Lung (tissue), 12 donors: ENCODE measurements around the gene SIGLEC8. TPM values are rescaled to one million over a fixed set of nuclear protein-coding genes. Genes with fewer than 3 reads are reported as not detected.

Experiments
- ATAC-seq: fragments of 200-7000 bp; cut with Tn5 transposase; one replicate; pipeline ENCODE4 v1.9.1; 2020; ENCODE audit warnings: moderate number of reproducible peaks; ENCODE audit not compliant: insufficient read depth, low FRiP score
- DNase-seq, 3 donors: peaks; one replicate each; pipeline ENCODE4 v3.0.0-alpha.2; 2013 to 2017
- H3K27ac ChIP-seq, 2 donors: one replicate each; pipeline ENCODE4 v1.5.1; 2013; ENCODE audit warnings: mild to moderate bottlenecking in 2 of 2, moderate library complexity in 2 of 2, control low read depth in 1 of 2, inconsistent platforms in 1 of 2, low read depth in 1 of 2, low read length in 1 of 2
- H3K27me3 ChIP-seq, 3 donors: one replicate each; pipeline ENCODE4 v1.5.1; 2013; ENCODE audit warnings: low read length in 2 of 3; ENCODE audit not compliant: control insufficient read depth in 3 of 3, insufficient read depth in 3 of 3
- H3K36me3 ChIP-seq, 4 donors: one replicate each; pipeline ENCODE4 v1.5.1; 2013; ENCODE audit warnings: low read length in 4 of 4, mild to moderate bottlenecking in 1 of 4, moderate library complexity in 1 of 4; ENCODE audit not compliant: control insufficient read depth in 4 of 4, insufficient read depth in 4 of 4
- H3K4me1 ChIP-seq, 5 donors: one replicate each; pipeline ENCODE4 v1.5.1; 2013; ENCODE audit warnings: low read length in 5 of 5, mild to moderate bottlenecking in 2 of 5, moderate library complexity in 1 of 5; ENCODE audit not compliant: control insufficient read depth in 5 of 5, insufficient read depth in 5 of 5
- H3K4me3 ChIP-seq: one replicate; pipeline ENCODE4 v1.5.1; 2013; ENCODE audit warnings: mild to moderate bottlenecking, control low read depth, moderate library complexity
- H3K9ac ChIP-seq, 2 donors: one replicate each; pipeline ENCODE4 v1.5.1; 2013; ENCODE audit warnings: low read length in 2 of 2, control low read depth in 1 of 2; ENCODE audit not compliant: insufficient read depth in 1 of 2
- H3K9me3 ChIP-seq, 4 donors: one replicate each; pipeline ENCODE4 v1.5.1; 2013; ENCODE audit warnings: low read length in 3 of 4, mild to moderate bottlenecking in 1 of 4, moderate library complexity in 1 of 4; ENCODE audit not compliant: control insufficient read depth in 4 of 4, insufficient read depth in 3 of 4
- WGBS, 2 donors: extraction: QIAGEN DNeasy Blood & Tissue Kit; methylation state at CpG; one replicate each; pipeline ENCODE4 v1.1.7; 2013; 5-methylcytosine and 5-hydroxymethylcytosine counted together
- polyA plus RNA-seq, 2 donors: library from polyadenylated mRNA; stranded (reverse); fragments of 200-250 nt; gene quantifications; one replicate each; pipeline ENCODE4 v1.2.1, GENCODE V29; 2013
- total RNA-seq, 2 donors: library from RNA; depleted of rRNA in 1 of 2; stranded (reverse); fragments of >200 nt in 1 of 2; gene quantifications; one replicate each; pipeline ENCODE4 v1.2.1, GENCODE V29; 2014 to 2021
- TF ChIP-seq, protein P1 (sequence below): IDR thresholded peaks from 2 replicates; pipeline ENCODE4 v1.5.1; 2012; ENCODE audit warnings: mild to moderate bottlenecking; ENCODE audit errors: control extremely low read depth, extremely low read depth
- donor health status: control.
- donor health status: control.
- donor health status: Bipolar disorder and iron deficiency.
- donor health status: healthy.
- donor health status: DM: yes; HTN: yes; CAD: no.

Gene SIGLEC8
- total and polyA plus RNA-seq, 4 donors = 0.22 to 0.77 (median 0.31) TPM

DNA sequence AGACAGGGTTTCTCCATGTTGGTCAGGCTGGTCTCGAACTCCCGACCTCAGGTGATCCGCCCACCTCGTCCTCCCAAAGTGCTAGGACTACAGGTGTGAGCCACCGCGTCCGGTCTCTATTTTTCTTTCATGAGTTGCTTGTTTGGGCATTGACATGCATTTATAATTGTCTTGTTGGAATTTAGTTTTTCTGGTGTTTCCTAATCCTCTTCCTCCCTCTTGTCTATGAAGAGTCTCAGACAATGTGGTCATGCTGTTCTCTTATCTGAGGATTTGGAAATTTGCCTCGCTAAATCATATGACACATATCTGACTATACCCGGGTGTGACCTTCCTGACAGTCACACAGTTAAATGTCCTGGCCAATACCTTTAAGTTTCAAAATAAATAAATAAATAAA lies 12.7 kb upstream of the SIGLEC8 start:
- H3K27ac ChIP-seq = no peak overlapping the region
- no peak overlapping the region for H3K9ac ChIP-seq
- H3K27me3 ChIP-seq = peaks cover 0 to 2% (median 0%) of the 10 kb centered on the region in 3 donors
- no peaks in the 10 kb centered on the region for H3K36me3 ChIP-seq
- DNase-seq (no peak), ATAC-seq (no peak)
- H3K9me3 ChIP-seq = no peaks in the 10 kb centered on the region
- no peak overlapping the region for H3K4me3 ChIP-seq
- 75 to 76% methylated on average over 9 of the region's 9 CpGs for WGBS, 2 donors
- no peaks in the 10 kb centered on the region for H3K4me1 ChIP-seq
- TF ChIP-seq, protein P1, sequence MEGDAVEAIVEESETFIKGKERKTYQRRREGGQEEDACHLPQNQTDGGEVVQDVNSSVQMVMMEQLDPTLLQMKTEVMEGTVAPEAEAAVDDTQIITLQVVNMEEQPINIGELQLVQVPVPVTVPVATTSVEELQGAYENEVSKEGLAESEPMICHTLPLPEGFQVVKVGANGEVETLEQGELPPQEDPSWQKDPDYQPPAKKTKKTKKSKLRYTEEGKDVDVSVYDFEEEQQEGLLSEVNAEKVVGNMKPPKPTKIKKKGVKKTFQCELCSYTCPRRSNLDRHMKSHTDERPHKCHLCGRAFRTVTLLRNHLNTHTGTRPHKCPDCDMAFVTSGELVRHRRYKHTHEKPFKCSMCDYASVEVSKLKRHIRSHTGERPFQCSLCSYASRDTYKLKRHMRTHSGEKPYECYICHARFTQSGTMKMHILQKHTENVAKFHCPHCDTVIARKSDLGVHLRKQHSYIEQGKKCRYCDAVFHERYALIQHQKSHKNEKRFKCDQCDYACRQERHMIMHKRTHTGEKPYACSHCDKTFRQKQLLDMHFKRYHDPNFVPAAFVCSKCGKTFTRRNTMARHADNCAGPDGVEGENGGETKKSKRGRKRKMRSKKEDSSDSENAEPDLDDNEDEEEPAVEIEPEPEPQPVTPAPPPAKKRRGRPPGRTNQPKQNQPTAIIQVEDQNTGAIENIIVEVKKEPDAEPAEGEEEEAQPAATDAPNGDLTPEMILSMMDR = no peak

DNA sequence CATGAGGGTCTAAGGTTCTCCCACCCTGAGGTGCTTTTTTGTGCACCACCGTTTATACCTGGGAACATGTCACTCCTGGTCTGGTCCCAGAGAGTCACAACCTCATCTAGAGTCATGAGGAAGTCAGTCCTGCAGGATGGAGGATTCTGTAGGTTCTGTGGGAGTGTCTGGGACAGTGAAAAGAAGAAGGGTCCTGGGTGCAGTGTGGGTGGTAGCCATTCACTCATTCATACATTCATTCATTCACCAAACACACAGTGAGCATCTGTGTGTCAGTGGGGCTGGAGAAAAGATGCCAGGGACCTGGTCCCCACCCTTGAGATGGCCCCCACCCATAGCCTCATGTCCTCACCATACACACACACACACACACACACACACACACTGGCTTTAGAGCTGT lies 11.4 kb upstream of the SIGLEC8 start:
- H3K36me3 ChIP-seq = no peaks in the 10 kb centered on the region
- no peak for DNase-seq
- H3K27ac ChIP-seq = no peak overlapping the region
- WGBS, 2 donors = 68 to 79% methylated on average over 1 of the region's 1 CpG
- no peaks in the 10 kb centered on the region for H3K9me3 ChIP-seq
- H3K27me3 ChIP-seq = peaks cover 0 to 7% (median 0%) of the 10 kb centered on the region in 3 donors
- ATAC-seq = no peak
- no peak overlapping the region for H3K9ac ChIP-seq
- no peaks in the 10 kb centered on the region for H3K4me1 ChIP-seq
- TF ChIP-seq, protein P1 = no peak
- H3K4me3 ChIP-seq = no peak overlapping the region

DNA sequence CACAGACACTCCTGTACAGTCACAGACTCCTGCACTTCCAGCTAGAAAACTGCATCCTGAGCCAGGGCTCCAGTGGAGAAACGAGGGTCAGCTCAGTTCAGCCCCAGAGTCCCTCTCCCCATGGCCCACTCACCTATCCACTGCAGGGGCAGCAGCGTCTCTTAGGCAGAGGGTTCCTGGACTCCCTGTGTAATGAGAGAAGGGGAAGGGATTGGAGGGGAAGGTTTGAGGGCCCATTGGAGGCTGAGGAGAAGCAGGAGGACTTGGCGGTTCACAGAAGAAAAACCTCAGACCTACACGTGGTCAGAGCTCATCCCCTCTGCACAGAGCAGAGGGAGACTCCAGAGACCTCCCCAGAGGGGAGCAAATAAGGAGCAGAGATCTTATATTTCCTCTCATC lies 10.9 kb upstream of the SIGLEC8 start:
- Histone ChIP-seq H3K9me3 (no peaks in the 10 kb centered on the region), H3K36me3 (no peaks in the 10 kb centered on the region), H3K9ac (no peak overlapping the region), H3K4me1 (no peaks in the 10 kb centered on the region), H3K27ac (no peak overlapping the region), H3K27me3 (peaks cover 0 to 7% (median 0%) of the 10 kb centered on the region in 3 donors), H3K4me3 (no peak overlapping the region)
- ATAC-seq (no peak), DNase-seq (no peak)
- TF ChIP-seq, protein P1 = no peak
- WGBS, 2 donors = 43 to 45% methylated on average over 4 of the region's 4 CpGs

DNA sequence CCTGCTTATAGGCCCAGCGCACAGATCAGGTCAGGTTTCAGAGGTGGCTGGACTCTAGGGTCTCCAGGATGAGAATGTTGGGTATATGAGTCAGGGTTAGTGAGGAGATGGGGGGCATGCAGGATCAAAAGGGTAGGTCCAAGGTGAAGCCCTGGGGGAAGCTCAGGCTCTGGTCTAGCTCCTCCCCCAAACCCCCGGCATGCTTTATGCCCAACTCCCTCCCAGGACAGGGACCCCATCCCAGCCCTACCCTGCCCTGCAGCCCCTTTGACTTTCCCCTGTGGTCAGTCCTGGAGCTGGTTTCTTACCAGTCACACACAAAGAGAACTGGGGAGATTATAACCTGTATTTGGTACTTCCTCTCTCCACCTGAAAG lies 10.3 kb upstream of the SIGLEC8 start:
- WGBS, 2 donors = 61 to 71% methylated on average over 2 of the region's 2 CpGs
- no peak overlapping the region for H3K9ac ChIP-seq
- no peak overlapping the region for H3K4me3 ChIP-seq
- DNase-seq = no peak
- peaks cover 0 to 5% (median 0%) of the 10 kb centered on the region in 3 donors for H3K27me3 ChIP-seq
- H3K4me1 ChIP-seq = no peaks in the 10 kb centered on the region
- H3K9me3 ChIP-seq = no peaks in the 10 kb centered on the region
- no peaks in the 10 kb centered on the region for H3K36me3 ChIP-seq
- TF ChIP-seq, protein P1 = no peak
- no peak overlapping the region for H3K27ac ChIP-seq
- no peak for ATAC-seq
